ENCODE measurements around the gene P2RY2. TPM values are rescaled to one million over a fixed set of nuclear protein-coding genes. Genes with fewer than 3 reads are reported as not detected.

The P2RY2 gene
- total RNA-seq, 1 donor from 2014 or later = 0.45 TPM

- no peak for DNase-seq (ENCODE audit: low spot score)
- no peak overlapping the region for H3K4me3 ChIP-seq
- Mint-ChIP-seq H3K9me3 (no peaks in the 10 kb centered on the region), H3K36me3 (no peaks in the 10 kb centered on the region), H3K4me1 (peaks cover under 1% of the 10 kb centered on the region), H3K27me3 (ENCODE audit: insufficient read depth, low read depth) (peaks cover 10% of the 10 kb centered on the region), H3K4me3 (no peak overlapping the region), H3K27ac (no peak overlapping the region)
- no peaks in the 10 kb centered on the region for H3K9me3 ChIP-seq (ENCODE audit: low read depth)
- no peaks in the 10 kb centered on the region for H3K27me3 ChIP-seq
- no peaks in the 10 kb centered on the region for H3F3A ChIP-seq (ENCODE audit: low read depth)
- no peaks in the 10 kb centered on the region for H3K36me3 ChIP-seq
- H3K27ac ChIP-seq = no peak overlapping the region
- no peak overlapping the region for H3K9ac ChIP-seq
- H3K79me2 ChIP-seq (ENCODE audit: low read depth) = no peaks in the 10 kb centered on the region
- no peak overlapping the region for H2AFZ ChIP-seq (replicated peaks)
- H4K20me1 ChIP-seq (ENCODE audit: low read depth) = no peaks in the 10 kb centered on the region
- no peaks in the 10 kb centered on the region for H3K4me1 ChIP-seq
- TF ChIP-seq CTCF (IDR thresholded peaks at IDR 0.05) (no peak), EZH2 (IDR thresholded peaks at IDR 0.05) (no peak), EZH2phosphoT487 (IDR thresholded peaks at IDR 0.05) (no peak)
- H3K4me2 ChIP-seq = no peak overlapping the region
Measured at GRCh38 chr11:73280626-73281025, 62.5 kb downstream of the P2RY2 start.

GRCh38 chr11:73281201-73281741 lies 63.2 kb downstream of the P2RY2 start:
- Mint-ChIP-seq H3K36me3 (no peaks in the 10 kb centered on the region), H3K27ac (no peak overlapping the region)

GRCh38 chr11:73281796-73282660 lies 63.9 kb downstream of the P2RY2 start:
- H3K36me3 Mint-ChIP-seq = no peaks in the 10 kb centered on the region
- peak overlapping the region; percentile 66 for H3K27ac Mint-ChIP-seq
- no peaks in the 10 kb centered on the region for H3K27me3 ChIP-seq
- no peak overlapping the region for H3K9ac ChIP-seq
- H4K20me1 ChIP-seq (ENCODE audit: low read depth) = no peaks in the 10 kb centered on the region
- H3K79me2 ChIP-seq (ENCODE audit: low read depth) = no peaks in the 10 kb centered on the region
- H3K27me3 Mint-ChIP-seq (ENCODE audit: insufficient read depth, low read depth) = peaks cover 10% of the 10 kb centered on the region
- H3K4me2 ChIP-seq = no peak overlapping the region
- H3K9me3 ChIP-seq (ENCODE audit: low read depth) = no peaks in the 10 kb centered on the region
- no peaks in the 10 kb centered on the region for H3K4me1 ChIP-seq
- H3K36me3 ChIP-seq = no peaks in the 10 kb centered on the region
- H3K4me3 ChIP-seq = no peak overlapping the region
- H3F3A ChIP-seq (ENCODE audit: low read depth) = no peaks in the 10 kb centered on the region
- no peak overlapping the region for H3K27ac ChIP-seq
- H3K4me3 Mint-ChIP-seq = no peak overlapping the region
- no peak for TF ChIP-seq EZH2 (IDR thresholded peaks at IDR 0.05)
- no peak for TF ChIP-seq EZH2phosphoT487 (IDR thresholded peaks at IDR 0.05)
- no peak for TF ChIP-seq CTCF (IDR thresholded peaks at IDR 0.05)
- no peak for DNase-seq (ENCODE audit: low spot score)
- H3K4me1 Mint-ChIP-seq = peaks cover 8% of the 10 kb centered on the region
- H2AFZ ChIP-seq (replicated peaks) = no peak overlapping the region
- no peaks in the 10 kb centered on the region for H3K9me3 Mint-ChIP-seq

More at GRCh38 chr11:73281201-73281741, 63.2 kb downstream of the P2RY2 start:
- no peak for DNase-seq (ENCODE audit: low spot score)
- Histone ChIP-seq H3K36me3 (no peaks in the 10 kb centered on the region), H2AFZ (replicated peaks) (no peak overlapping the region), H3K4me3 (no peak overlapping the region), H4K20me1 (ENCODE audit: low read depth) (no peaks in the 10 kb centered on the region), H3K27me3 (no peaks in the 10 kb centered on the region), H3K9me3 (ENCODE audit: low read depth) (no peaks in the 10 kb centered on the region), H3K79me2 (ENCODE audit: low read depth) (no peaks in the 10 kb centered on the region), H3K27ac (no peak overlapping the region), H3F3A (ENCODE audit: low read depth) (no peaks in the 10 kb centered on the region), H3K9ac (no peak overlapping the region), H3K4me1 (no peaks in the 10 kb centered on the region), H3K4me2 (no peak overlapping the region)
- peaks cover 3% of the 10 kb centered on the region for H3K4me1 Mint-ChIP-seq
- peaks cover 10% of the 10 kb centered on the region for H3K27me3 Mint-ChIP-seq (ENCODE audit: insufficient read depth, low read depth)
- H3K9me3 Mint-ChIP-seq = no peaks in the 10 kb centered on the region
- TF ChIP-seq CTCF (IDR thresholded peaks at IDR 0.05) (no peak), EZH2phosphoT487 (IDR thresholded peaks at IDR 0.05) (no peak), EZH2 (IDR thresholded peaks at IDR 0.05) (no peak)
- no peak overlapping the region for H3K4me3 Mint-ChIP-seq

Measured in neural progenitor cell (in vitro differentiated cells).